ENCODE results near the gene VSIG4.
"Not testable (repeated sequence)": the region's sequence is repeated elsewhere in the genome, so short reads cannot be mapped to it uniquely, and the experiment has no call there.

VSIG4 gene

DNA sequence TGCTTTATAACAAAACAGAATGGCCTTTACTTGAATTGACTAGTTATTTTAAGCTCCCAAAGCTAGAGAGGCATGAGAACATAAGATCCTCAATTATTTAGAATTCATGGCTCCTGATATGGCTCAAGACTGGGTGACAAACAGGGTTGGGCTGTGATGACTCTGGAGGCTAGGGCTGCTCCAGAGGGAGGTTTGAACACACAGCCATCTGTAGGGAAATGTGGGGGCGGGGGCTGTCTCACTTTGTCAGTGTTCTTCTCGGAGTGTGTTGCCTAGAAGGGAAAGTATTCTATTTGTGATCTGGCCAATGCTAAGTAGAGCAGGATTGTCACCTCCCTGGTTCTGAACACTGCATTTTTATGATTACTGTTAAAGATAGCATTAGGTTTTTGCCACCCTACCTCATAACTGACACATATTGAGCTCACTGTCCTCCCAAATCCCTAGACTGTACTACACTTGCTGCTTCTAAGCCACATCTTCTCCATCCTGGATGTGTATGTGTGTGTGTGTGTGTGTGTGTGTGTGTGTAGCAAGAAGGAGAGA lies 45.9 kb downstream of the VSIG4 start:
- peaks cover 12% of the 10 kb centered on the region for H3K27me3 ChIP-seq (ENCODE audit: control insufficient read depth, insufficient read depth, low read length)
- H3K4me1 ChIP-seq (ENCODE audit: control insufficient read depth, insufficient read depth, low read length): no peaks in the 10 kb centered on the region
- no peak overlapping the region for H3K4me2 ChIP-seq (ENCODE audit: low read length)
- no peak overlapping the region for H3K4me3 ChIP-seq (ENCODE audit: low read length)
- no peaks in the 10 kb centered on the region for H3K36me3 ChIP-seq (ENCODE audit: insufficient read depth, low read length)
- no peaks in the 10 kb centered on the region for H3K9me3 ChIP-seq (replicated peaks; ENCODE audit: low read length)
- H3K9ac ChIP-seq (ENCODE audit: low read depth, low read length): no peak overlapping the region

DNA sequence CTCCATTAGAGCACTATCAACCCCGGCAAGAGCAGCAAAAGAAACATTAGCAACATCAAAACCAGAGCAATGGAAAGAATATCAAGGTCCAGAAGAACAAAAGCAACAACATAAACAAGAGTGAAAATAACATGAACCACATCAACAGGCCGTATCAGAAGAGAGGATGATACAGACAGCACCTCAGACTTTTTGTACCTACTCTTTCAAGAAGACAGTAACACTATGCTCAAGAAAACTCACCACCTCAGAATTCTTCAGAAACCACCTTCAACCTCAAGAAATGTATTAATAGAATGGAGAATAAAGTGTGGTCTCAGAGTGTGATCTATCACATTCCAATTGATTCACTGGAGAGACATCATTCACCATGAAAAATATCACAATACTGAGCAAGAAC lies 46.5 kb downstream of the VSIG4 start:
- Histone ChIP-seq H3K4me3 (ENCODE audit: low read length) (no peak overlapping the region), H3K9ac (ENCODE audit: low read depth, low read length) (no peak overlapping the region), H3K27me3 (ENCODE audit: control insufficient read depth, insufficient read depth, low read length) (peaks cover 14% of the 10 kb centered on the region), H3K9me3 (replicated peaks; ENCODE audit: low read length) (no peaks in the 10 kb centered on the region), H3K4me1 (ENCODE audit: control insufficient read depth, insufficient read depth, low read length) (no peaks in the 10 kb centered on the region), H3K36me3 (ENCODE audit: insufficient read depth, low read length) (no peaks in the 10 kb centered on the region), H3K4me2 (ENCODE audit: low read length) (no peak overlapping the region)

DNA sequence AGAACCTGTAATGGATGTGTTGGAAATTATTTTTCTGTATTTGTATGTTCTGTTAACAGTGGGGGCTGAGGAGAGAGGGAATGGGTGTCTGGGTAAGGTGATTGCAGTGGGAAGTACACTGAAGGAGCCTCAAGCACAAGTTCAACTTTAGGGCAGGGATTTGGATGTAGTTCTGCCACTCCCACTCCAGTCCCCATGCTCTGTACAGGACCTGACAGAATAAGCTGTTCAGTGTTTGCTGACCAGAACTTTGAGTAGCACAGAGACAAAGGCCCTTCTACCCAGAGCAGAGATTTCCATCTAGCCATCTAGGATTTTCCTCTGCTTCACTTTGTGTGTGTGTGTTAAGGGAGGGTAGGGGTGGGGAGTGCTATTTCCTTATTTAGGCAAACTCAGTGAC lies 49.2 kb downstream of the VSIG4 start:
- Histone ChIP-seq H3K4me1 (ENCODE audit: control insufficient read depth, insufficient read depth, low read length) (no peaks in the 10 kb centered on the region), H3K4me3 (ENCODE audit: low read length) (no peak overlapping the region), H3K9me3 (replicated peaks; ENCODE audit: low read length) (no peaks in the 10 kb centered on the region), H3K9ac (ENCODE audit: low read depth, low read length) (no peak overlapping the region), H3K27me3 (ENCODE audit: control insufficient read depth, insufficient read depth, low read length) (peaks cover 19% of the 10 kb centered on the region), H3K36me3 (ENCODE audit: insufficient read depth, low read length) (no peaks in the 10 kb centered on the region), H3K4me2 (ENCODE audit: low read length) (no peak overlapping the region)

DNA sequence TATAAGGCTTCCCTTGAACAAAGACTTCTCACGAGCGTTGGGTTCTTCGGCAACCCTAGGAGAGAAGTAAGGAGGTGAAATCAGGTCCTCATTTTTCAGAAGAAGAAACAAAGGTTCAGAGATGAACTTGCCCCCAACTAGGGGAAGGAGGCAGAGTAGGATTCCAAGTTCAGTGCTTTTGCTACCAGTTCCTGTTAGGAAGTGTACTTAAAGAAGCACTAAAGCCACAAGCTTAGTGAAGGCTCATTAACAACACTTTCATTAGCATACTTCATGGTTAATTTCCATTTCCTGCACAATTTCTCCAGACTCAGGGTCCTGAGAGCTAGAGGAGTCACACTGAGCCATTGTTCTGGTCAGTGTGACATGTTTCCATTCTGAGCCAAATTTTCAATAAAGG lies 52.1 kb downstream of the VSIG4 start:
- Histone ChIP-seq H3K9me3 (replicated peaks; ENCODE audit: low read length) (no peaks in the 10 kb centered on the region), H3K9ac (ENCODE audit: low read depth, low read length) (no peak overlapping the region), H3K4me3 (ENCODE audit: low read length) (no peak overlapping the region), H3K4me1 (ENCODE audit: control insufficient read depth, insufficient read depth, low read length) (no peaks in the 10 kb centered on the region), H3K4me2 (ENCODE audit: low read length) (no peak overlapping the region), H3K27me3 (ENCODE audit: control insufficient read depth, insufficient read depth, low read length) (peaks cover 19% of the 10 kb centered on the region), H3K36me3 (ENCODE audit: insufficient read depth, low read length) (no peaks in the 10 kb centered on the region)

DNA sequence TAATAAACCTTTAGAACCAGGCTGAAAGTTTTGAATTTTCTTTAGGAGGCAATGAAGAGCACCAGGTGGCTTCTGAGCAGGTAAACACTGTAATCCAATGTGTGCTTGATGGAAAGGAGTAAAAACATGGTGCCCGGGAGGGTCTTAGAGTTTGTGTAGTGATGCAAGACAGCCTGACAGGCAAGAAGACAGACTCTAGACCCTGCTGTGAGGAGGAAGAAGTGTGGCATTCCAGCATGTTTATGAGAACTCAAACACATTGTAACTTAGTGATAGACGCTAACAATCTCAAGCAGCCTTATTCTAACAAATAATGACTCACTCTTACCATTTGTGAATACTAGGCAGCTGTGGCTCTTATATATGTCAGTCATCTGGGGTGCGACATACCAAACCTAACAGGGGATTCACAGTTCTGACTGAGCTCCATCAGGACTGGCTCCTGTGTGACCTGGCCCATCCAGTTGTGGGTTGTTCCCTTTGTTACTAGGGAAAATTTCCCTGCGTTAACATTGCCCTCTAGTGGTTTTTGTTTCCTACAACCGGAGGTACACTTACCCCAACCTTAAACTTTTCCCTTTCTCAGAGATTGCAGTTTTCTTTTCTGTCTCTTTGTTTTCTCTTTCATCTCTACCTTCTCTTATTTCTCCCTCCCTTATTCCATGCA lies 53.8 kb downstream of the VSIG4 start:
- Histone ChIP-seq H3K27me3 (ENCODE audit: control insufficient read depth, insufficient read depth, low read length) (peaks cover 27% of the 10 kb centered on the region), H3K4me1 (ENCODE audit: control insufficient read depth, insufficient read depth, low read length) (no peaks in the 10 kb centered on the region), H3K4me2 (ENCODE audit: low read length) (no peak overlapping the region), H3K9ac (ENCODE audit: low read depth, low read length) (no peak overlapping the region), H3K4me3 (ENCODE audit: low read length) (no peak overlapping the region), H3K9me3 (replicated peaks; ENCODE audit: low read length) (no peaks in the 10 kb centered on the region), H3K36me3 (ENCODE audit: insufficient read depth, low read length) (no peaks in the 10 kb centered on the region)

DNA sequence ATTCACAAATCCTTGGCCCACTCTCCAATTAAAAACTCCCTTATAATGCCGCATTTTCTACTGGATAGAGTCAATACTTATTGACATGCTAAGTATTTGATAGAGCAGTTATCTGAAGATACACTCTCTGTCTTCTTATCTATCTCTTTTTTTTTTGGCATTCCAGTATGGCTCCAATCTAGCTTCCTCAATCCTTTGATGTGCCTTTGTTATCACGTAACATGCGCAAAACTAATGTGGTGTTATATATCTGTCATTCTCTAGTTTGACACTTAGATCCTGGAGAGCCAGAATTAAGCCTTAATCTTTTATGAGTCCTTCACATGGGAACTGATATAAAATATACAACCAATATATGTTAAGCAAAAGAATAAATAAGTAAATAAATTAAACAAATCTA lies 54.7 kb downstream of the VSIG4 start:
- Histone ChIP-seq H3K4me2 (ENCODE audit: low read length) (no peak overlapping the region), H3K9ac (ENCODE audit: low read depth, low read length) (no peak overlapping the region), H3K4me1 (ENCODE audit: control insufficient read depth, insufficient read depth, low read length) (no peaks in the 10 kb centered on the region), H3K36me3 (ENCODE audit: insufficient read depth, low read length) (no peaks in the 10 kb centered on the region), H3K27me3 (ENCODE audit: control insufficient read depth, insufficient read depth, low read length) (peaks cover 25% of the 10 kb centered on the region), H3K4me3 (ENCODE audit: low read length) (no peak overlapping the region), H3K9me3 (replicated peaks; ENCODE audit: low read length) (no peaks in the 10 kb centered on the region)

DNA sequence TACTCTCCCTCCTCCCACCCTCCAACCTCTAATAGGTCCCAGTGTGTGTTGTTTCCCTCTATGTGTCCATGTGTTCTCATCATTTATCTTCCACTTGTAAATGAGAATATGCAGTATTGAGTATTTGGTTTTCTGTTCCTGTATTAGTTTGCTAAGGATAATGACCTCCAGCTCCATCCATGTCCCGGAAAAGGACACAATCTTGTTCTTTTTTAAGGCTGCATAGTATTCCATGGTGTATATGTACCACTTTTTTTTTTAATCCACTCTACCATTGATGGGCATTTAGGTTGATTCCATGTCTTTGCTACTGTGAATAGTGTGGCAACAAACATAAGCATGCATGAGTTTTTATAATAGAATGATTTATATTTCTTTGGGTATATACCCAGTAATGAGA lies 62.7 kb downstream of the VSIG4 start:
- H3K4me2 ChIP-seq (ENCODE audit: low read length); H3K4me3 ChIP-seq (ENCODE audit: low read length); H3K9ac ChIP-seq (ENCODE audit: low read depth, low read length); H3K36me3 ChIP-seq (ENCODE audit: insufficient read depth, low read length); H3K4me1 ChIP-seq (ENCODE audit: control insufficient read depth, insufficient read depth, low read length); H3K9me3 ChIP-seq (replicated peaks; ENCODE audit: low read length): not testable (repeated sequence)
- peaks cover 16% of the 10 kb centered on the region for H3K27me3 ChIP-seq (ENCODE audit: control insufficient read depth, insufficient read depth, low read length)

DNA sequence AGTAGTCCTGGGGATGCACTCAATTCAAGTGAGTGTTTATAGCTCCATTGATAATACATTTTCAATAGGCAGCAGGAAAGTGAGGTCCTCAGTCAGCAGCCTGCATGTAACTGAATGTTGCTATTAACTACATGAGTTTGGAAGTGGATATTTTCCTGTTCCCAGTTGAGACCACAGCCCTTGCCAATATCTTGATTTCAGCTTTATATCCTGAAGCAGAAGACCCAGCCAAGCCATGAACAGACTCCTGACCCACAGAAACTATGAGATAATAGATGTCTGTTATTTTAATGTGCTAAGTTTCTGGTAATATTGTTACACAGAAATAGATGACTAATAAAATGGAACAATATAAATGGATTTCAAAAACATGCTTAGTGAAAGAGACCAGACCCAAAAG lies 63.7 kb downstream of the VSIG4 start:
- peaks cover 16% of the 10 kb centered on the region for H3K27me3 ChIP-seq (ENCODE audit: control insufficient read depth, insufficient read depth, low read length)
- no peak overlapping the region for H3K4me2 ChIP-seq (ENCODE audit: low read length)
- H3K9ac ChIP-seq (ENCODE audit: low read depth, low read length): no peak overlapping the region

DNA sequence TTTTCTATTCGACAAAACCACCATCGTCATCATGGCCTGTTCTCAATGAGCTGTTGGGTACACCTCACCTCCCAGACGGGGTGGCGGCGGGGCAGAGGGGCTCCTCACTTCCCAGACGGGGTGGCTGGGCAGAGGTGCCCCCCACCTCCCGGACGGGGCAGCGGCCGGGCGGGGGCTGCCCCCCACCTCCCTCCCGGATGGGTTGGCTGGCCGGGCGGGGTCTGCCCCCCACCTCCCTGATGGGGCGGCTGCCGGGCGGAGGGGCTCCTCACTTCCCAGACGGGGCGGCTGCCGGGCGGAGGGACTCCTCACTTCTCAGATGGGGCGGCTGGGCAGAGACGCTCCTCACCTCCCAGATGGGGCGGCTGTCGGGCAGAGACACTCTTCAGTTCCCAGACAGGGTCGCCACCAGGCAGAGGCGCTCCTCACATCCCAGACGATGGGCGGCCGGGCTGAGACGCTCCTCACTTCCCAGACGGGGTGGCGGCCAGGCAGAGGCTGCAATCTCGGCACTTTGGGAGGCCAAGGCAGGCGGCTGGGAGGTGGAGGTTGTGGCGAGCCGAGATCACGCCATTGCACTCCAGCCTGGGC lies 64.6 kb downstream of the VSIG4 start:
- H3K9ac ChIP-seq (ENCODE audit: low read depth, low read length); H3K4me2 ChIP-seq (ENCODE audit: low read length); H3K4me3 ChIP-seq (ENCODE audit: low read length); H3K9me3 ChIP-seq (replicated peaks; ENCODE audit: low read length); H3K36me3 ChIP-seq (ENCODE audit: insufficient read depth, low read length); H3K4me1 ChIP-seq (ENCODE audit: control insufficient read depth, insufficient read depth, low read length): not testable (repeated sequence)
- H3K27me3 ChIP-seq (ENCODE audit: control insufficient read depth, insufficient read depth, low read length): peaks cover 12% of the 10 kb centered on the region

More for the DNA sequence above, 63.7 kb downstream of the VSIG4 start:
- no peaks in the 10 kb centered on the region for H3K9me3 ChIP-seq (replicated peaks; ENCODE audit: low read length)
- H3K4me1 ChIP-seq (ENCODE audit: control insufficient read depth, insufficient read depth, low read length): no peaks in the 10 kb centered on the region
- H3K4me3 ChIP-seq (ENCODE audit: low read length): no peak overlapping the region
- H3K36me3 ChIP-seq (ENCODE audit: insufficient read depth, low read length): no peaks in the 10 kb centered on the region

Data from skeletal muscle satellite cell (primary cell).